Spleen (tissue), 7 donors: Measurements from ENCODE around the gene TMEM108.

Experiments
- CTCF ChIP-seq, 11 experiments: fragments of 200-600 bp in 7 of 11; fragments of 450-650 bp in 4 of 11; sonication (generic) in 4 of 11; IDR thresholded peaks in 8 of 11; conservative IDR thresholded peaks in 3 of 11; 1 replicate in 7 of 11; 2 replicates in 4 of 11; pipeline versions ENCODE4 v1.4.0 to v1.8.0; 2016 to 2021; ENCODE audit warnings: antibody characterized with exemption in 11 of 11, inconsistent platforms in 4 of 11, mild to moderate bottlenecking in 1 of 11
- POLR2A ChIP-seq, 3 donors: fragments of 450-650 bp; IDR thresholded peaks; one replicate each; pipeline ENCODE4 v1.5.1; 2017; ENCODE audit warnings: antibody characterized with exemption in 3 of 3, mild to moderate bottlenecking in 1 of 3
- POLR2AphosphoS5 ChIP-seq, 3 donors: sonication (generic); formaldehyde crosslinking; IDR thresholded peaks; one replicate each; pipeline ENCODE4 v1.5.1; 2017; ENCODE audit warnings: antibody characterized with exemption in 3 of 3
- donor health status: DM: no; HTN: no; CAD: no; lungs with moderate emphysema.
- donor health status: DM: no; HTN: no; CAD: no.
- donor health status: DM: no; HTN: no; CAD: no.

GRCh38 chr3:133050891-133051290, 12.7 kb downstream of the TMEM108 start:
- no peak for TF ChIP-seq CTCF (IDR thresholded peaks at IDR 0.05 in 8 of 11, conservative IDR thresholded peaks at IDR 0.05 in 3 of 11)
- no peak for TF ChIP-seq POLR2AphosphoS5 (IDR thresholded peaks at IDR 0.05)
- no peak for TF ChIP-seq POLR2A (IDR thresholded peaks at IDR 0.05)
